OCI-LY7 (cell line): ENCODE data around the gene RXRB.

Experiments used
- EZH2phosphoT487 ChIP-seq: fragments of 200-600 bp; sonication (generic); IDR thresholded peaks from 2 replicates; pipeline ENCODE4 v1.6.1; 2018; ENCODE audit warnings: low read depth, borderline replicate concordance, mild to moderate bottlenecking, mixed run types, antibody characterized with exemption, low read length, moderate library complexity, mixed read lengths
- TF ChIP-seq, protein P1 (sequence below): fragments of 200-600 bp; sonication (generic); conservative IDR thresholded peaks from 2 replicates; pipeline ENCODE4 v1.5.1; 2014; ENCODE audit warnings: mild to moderate bottlenecking, antibody characterized with exemption, low read length, moderate library complexity, mixed read lengths

DNA sequence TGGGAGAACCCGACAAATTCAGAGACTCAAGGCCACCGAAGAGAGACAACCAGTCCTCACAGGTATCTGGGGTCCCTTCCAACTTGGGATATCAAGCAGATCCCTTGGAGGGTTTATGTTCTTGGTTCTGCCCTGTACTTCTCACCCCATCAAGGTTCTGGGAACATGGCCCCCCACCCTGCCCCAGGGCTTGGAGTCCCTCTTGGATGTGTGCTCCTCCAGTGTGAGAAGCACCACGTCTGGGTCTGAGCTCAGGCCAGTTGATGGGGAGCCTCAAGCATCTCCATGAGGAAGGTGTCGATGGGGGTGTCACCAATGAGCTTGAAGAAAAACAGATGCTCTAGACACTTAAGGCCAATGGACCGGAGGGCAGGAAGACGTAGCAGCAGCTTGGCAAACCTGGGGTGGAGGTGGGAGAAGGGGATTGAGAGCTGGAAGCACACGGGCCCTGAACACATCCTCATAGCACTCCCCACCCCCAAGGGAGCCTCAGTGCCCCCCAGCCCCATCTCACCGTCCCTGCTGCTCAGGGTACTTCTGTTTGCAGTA is 6.0 kb downstream of the RXRB start:
- TF ChIP-seq, protein P1, sequence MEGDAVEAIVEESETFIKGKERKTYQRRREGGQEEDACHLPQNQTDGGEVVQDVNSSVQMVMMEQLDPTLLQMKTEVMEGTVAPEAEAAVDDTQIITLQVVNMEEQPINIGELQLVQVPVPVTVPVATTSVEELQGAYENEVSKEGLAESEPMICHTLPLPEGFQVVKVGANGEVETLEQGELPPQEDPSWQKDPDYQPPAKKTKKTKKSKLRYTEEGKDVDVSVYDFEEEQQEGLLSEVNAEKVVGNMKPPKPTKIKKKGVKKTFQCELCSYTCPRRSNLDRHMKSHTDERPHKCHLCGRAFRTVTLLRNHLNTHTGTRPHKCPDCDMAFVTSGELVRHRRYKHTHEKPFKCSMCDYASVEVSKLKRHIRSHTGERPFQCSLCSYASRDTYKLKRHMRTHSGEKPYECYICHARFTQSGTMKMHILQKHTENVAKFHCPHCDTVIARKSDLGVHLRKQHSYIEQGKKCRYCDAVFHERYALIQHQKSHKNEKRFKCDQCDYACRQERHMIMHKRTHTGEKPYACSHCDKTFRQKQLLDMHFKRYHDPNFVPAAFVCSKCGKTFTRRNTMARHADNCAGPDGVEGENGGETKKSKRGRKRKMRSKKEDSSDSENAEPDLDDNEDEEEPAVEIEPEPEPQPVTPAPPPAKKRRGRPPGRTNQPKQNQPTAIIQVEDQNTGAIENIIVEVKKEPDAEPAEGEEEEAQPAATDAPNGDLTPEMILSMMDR = no peak
- TF ChIP-seq EZH2phosphoT487 = no peak
